ENCODE data around the gene NQO2. TPM values are rescaled to one million over a fixed set of nuclear protein-coding genes. Genes with fewer than 3 reads are reported as not detected.
"Not testable (repeated sequence)": the region's sequence is repeated elsewhere in the genome, so short reads cannot be mapped to it uniquely, and the experiment has no call there.

NQO2 gene
- total and polyA plus RNA-seq, 3 donors from 2014 or later = 9.5 to 35.6 (median 16.8) TPM

DNA sequence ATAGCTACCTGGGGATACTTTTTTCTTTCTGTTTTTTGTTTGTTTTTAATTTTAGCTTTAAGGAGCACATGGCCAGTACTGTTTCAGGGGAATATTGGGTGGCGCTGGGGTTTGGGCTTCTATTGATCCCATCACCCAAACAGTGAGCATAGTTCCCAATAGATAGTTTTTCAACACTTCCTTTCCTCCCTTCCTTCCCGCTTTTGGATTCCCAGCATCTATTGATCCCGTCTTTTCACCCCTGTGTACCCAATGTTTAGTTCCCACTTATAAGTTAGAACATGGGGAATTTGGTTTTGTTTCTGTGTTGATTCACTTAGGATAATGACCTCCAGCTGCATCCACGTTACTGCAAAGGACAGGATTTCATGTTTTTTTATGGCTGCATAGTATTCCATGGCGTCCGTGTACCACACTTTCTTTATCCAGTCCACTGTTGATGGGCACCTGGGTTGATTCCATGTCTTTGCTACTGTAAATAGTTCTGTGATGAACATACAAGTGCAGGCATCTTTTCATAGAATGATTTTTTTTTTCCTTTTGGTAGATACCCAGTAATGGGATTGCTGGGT, 20.1 kb downstream of the NQO2 start:
- H3K4me3 ChIP-seq = no peak overlapping the region
- peaks cover 16% of the 10 kb centered on the region for H3K4me1 ChIP-seq
- no peak overlapping the region for H3K27ac ChIP-seq
- DNase-seq = no peak
- TF ChIP-seq, protein P1, sequence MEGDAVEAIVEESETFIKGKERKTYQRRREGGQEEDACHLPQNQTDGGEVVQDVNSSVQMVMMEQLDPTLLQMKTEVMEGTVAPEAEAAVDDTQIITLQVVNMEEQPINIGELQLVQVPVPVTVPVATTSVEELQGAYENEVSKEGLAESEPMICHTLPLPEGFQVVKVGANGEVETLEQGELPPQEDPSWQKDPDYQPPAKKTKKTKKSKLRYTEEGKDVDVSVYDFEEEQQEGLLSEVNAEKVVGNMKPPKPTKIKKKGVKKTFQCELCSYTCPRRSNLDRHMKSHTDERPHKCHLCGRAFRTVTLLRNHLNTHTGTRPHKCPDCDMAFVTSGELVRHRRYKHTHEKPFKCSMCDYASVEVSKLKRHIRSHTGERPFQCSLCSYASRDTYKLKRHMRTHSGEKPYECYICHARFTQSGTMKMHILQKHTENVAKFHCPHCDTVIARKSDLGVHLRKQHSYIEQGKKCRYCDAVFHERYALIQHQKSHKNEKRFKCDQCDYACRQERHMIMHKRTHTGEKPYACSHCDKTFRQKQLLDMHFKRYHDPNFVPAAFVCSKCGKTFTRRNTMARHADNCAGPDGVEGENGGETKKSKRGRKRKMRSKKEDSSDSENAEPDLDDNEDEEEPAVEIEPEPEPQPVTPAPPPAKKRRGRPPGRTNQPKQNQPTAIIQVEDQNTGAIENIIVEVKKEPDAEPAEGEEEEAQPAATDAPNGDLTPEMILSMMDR (IDR thresholded peaks at IDR 0.05) = no peak
- no peak for TF ChIP-seq POLR2A (IDR thresholded peaks at IDR 0.05)
- WGBS, 2 donors = 91 to 96% methylated on average over 6 of the region's 6 CpGs
- intact Hi-C loops (cut with DNase I; ENCODE audit: low total_unique reads) = no loop called here
- H3K36me3 ChIP-seq (ENCODE audit: low read depth, missing control alignments) = no peaks in the 10 kb centered on the region
- H3K27me3 ChIP-seq = no peaks in the 10 kb centered on the region
- H3K9me3 ChIP-seq = no peaks in the 10 kb centered on the region

GRCh38 chr6:3020976-3021598, 21.4 kb downstream of the NQO2 start:
- 95% methylated on average over 2 of the region's 2 CpGs for WGBS, 2 donors
- not testable (repeated sequence) for H3K36me3 ChIP-seq (ENCODE audit: low read depth, missing control alignments)

DNA sequence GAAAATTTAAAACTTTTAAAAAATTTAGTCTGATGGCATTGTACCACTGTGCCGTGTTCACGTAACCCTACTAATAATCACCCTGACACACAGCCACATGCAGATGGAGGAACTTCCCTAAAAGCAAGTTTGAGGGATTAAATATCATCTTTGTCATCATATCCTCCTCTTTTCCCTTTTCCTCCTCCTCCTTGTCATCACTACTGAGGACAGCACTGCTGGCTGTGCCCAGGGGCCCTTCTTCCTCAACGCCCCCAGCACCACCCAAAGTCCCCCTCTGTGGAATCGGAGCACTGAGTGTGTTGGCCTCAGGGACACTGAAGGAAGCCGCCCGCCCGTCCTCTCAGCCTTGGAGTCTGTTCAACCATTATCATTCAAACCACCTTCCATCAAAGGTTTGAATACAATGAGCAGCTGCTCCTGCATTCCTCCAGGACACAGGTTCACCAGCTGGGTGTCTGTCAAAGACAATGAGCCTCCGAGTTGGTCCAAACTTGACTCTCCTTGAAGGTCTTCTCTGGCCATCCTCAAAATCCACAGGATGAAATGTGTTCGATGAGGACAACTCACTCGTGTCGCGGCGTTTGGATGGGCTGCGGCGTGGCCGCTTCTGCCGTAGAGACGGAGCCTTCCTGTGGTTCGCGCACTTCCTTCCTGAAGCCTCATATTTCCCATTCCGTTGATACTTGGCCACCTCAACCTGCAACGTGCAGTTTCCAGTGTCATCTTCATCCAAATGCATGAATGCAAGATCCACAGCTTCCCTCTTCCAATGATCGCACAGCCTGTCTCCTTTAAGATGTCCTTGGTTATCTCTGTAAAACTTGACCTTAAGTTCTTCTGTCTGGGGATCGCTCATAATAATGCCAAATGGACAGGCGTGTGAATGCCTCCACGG, 23.3 kb downstream of the NQO2 start:
- no peaks in the 10 kb centered on the region for H3K9me3 ChIP-seq
- 34 to 48% methylated on average over 26 of the region's 26 CpGs for WGBS, 2 donors
- peak overlapping the region; percentile 25 to 52 for H3K4me3 ChIP-seq
- peak overlapping the region; percentile 66 to 73 for H3K27ac ChIP-seq
- H3K4me1 ChIP-seq = peaks cover 17% of the 10 kb centered on the region
- no peaks in the 10 kb centered on the region for H3K36me3 ChIP-seq (ENCODE audit: low read depth, missing control alignments)
- intact Hi-C loops (cut with DNase I; ENCODE audit: low total_unique reads) = no loop called here
- no peak for DNase-seq
- TF ChIP-seq POLR2A (IDR thresholded peaks at IDR 0.05) = no peak
- TF ChIP-seq, protein P1 (IDR thresholded peaks at IDR 0.05) = no peak
- no peaks in the 10 kb centered on the region for H3K27me3 ChIP-seq

More at GRCh38 chr6:3020976-3021598, 21.4 kb downstream of the NQO2 start:
- H3K9me3 ChIP-seq; intact Hi-C loops (cut with DNase I; ENCODE audit: low total_unique reads); H3K27me3 ChIP-seq; H3K27ac ChIP-seq; DNase-seq; H3K4me3 ChIP-seq: not testable (repeated sequence)
- H3K4me1 ChIP-seq = peaks cover 17% of the 10 kb centered on the region

- peaks cover 17% of the 10 kb centered on the region for H3K4me1 ChIP-seq
- peak; percentile 91 for DNase-seq
- H3K27ac ChIP-seq = peak overlapping the region; percentile 66 to 73
- H3K36me3 ChIP-seq (ENCODE audit: low read depth, missing control alignments) = no peaks in the 10 kb centered on the region
- H3K9me3 ChIP-seq = no peaks in the 10 kb centered on the region
- TF ChIP-seq POLR2A (IDR thresholded peaks at IDR 0.05) = no peak
- TF ChIP-seq, protein P1 (IDR thresholded peaks at IDR 0.05) = no peak
- WGBS, 2 donors = 22 to 23% methylated on average over 28 to 32 of the region's 32 CpGs
- no peaks in the 10 kb centered on the region for H3K27me3 ChIP-seq
- peak overlapping the region; percentile 25 to 52 for H3K4me3 ChIP-seq
- intact Hi-C loops (cut with DNase I; ENCODE audit: low total_unique reads) = no loop called here
Measured at GRCh38 chr6:3023663-3024483, 24.2 kb downstream of the NQO2 start.

All from testis (tissue), 3 donors.